SK-N-SH treated with all-trans-retinoic acid at 6 μM for 48 hours (cell line): ENCODE data around the gene SAPCD2.

Source experiments
- ATAC-seq: fragments of 200-7000 bp; cut with Tn5 transposase; 3 replicates; pipeline ENCODE4 v1.9.1; 2020; ENCODE audit warnings: mild to moderate bottlenecking, moderate library complexity
- BACH2 ChIP-seq: fragments of 250-450 bp; sonication (Bioruptor Pico); IDR thresholded peaks from 2 replicates; pipeline ENCODE4 v1.9.0; 2021; ENCODE audit warnings: mild to moderate bottlenecking, borderline replicate concordance
- CSDC2 ChIP-seq: fragments of 250-450 bp; sonication (Bioruptor Pico); IDR thresholded peaks from 2 replicates; pipeline ENCODE4 v1.5.0; 2020; ENCODE audit warnings: mild to moderate bottlenecking, moderate library complexity
- ESRRG ChIP-seq: fragments of 250-450 bp; sonication (Bioruptor Pico); IDR thresholded peaks from 2 replicates; pipeline ENCODE4 v1.6.1; 2021; ENCODE audit warnings: mild to moderate bottlenecking
- ISL1 ChIP-seq: fragments of 250-450 bp; sonication (Bioruptor Pico); IDR thresholded peaks from 2 replicates; pipeline ENCODE4 v2.1.2; 2022; ENCODE audit warnings: mild to moderate bottlenecking, moderate library complexity
- OSR1 ChIP-seq: fragments of 250-450 bp; sonication (Bioruptor Pico); IDR thresholded peaks from 2 replicates; pipeline ENCODE4 v1.8.0; 2022; ENCODE audit warnings: moderate library complexity, mild to moderate bottlenecking, inconsistent platforms
- PPARA ChIP-seq: fragments of 250-450 bp; sonication (Bioruptor Pico); IDR thresholded peaks from 2 replicates; pipeline ENCODE4 v1.5.0; 2020; ENCODE audit warnings: mild to moderate bottlenecking, borderline replicate concordance
- RARB ChIP-seq: fragments of 250-450 bp; sonication (Bioruptor Pico); IDR thresholded peaks from 2 replicates; pipeline ENCODE4 v1.8.0; 2021; ENCODE audit warnings: mild to moderate bottlenecking, moderate library complexity
- SNAI2 ChIP-seq: fragments of 250-450 bp; sonication (Bioruptor Pico); IDR thresholded peaks from 2 replicates; pipeline ENCODE4 v1.5.0; 2020; ENCODE audit warnings: mild to moderate bottlenecking, moderate library complexity
- TCF4 ChIP-seq: fragments of 250-450 bp; sonication (Bioruptor Pico); IDR thresholded peaks from 2 replicates; pipeline ENCODE4 v1.8.0; 2021; ENCODE audit warnings: mild to moderate bottlenecking, moderate library complexity, borderline replicate concordance
- TOX ChIP-seq: fragments of 250-450 bp; sonication (Bioruptor Pico); IDR thresholded peaks from 2 replicates; pipeline ENCODE4 v1.8.0; 2021; ENCODE audit warnings: mild to moderate bottlenecking, moderate library complexity, borderline replicate concordance
- ZC3H10 ChIP-seq: fragments of 250-450 bp; sonication (Bioruptor Pico); IDR thresholded peaks from 2 replicates; pipeline ENCODE4 v1.5.1; 2021; ENCODE audit warnings: mild to moderate bottlenecking, moderate library complexity
- ZFP3 ChIP-seq: fragments of 250-450 bp; sonication (Bioruptor Pico); IDR thresholded peaks from 2 replicates; pipeline ENCODE4 v1.5.0; 2020; ENCODE audit warnings: mild to moderate bottlenecking, moderate library complexity
- ZFP30 ChIP-seq: fragments of 450-650 bp; formaldehyde crosslinking; IDR thresholded peaks from 2 replicates; pipeline ENCODE4 v1.5.0; 2022; ENCODE audit warnings: mild to moderate bottlenecking, moderate library complexity
- ZNF565 ChIP-seq: fragments of 450-650 bp; formaldehyde crosslinking; conservative IDR thresholded peaks from 2 replicates; pipeline ENCODE4 v1.5.0; 2020; ENCODE audit warnings: low read depth, mild to moderate bottlenecking, moderate library complexity
- ZNF70 ChIP-seq: fragments of 450-650 bp; formaldehyde crosslinking; IDR thresholded peaks from 2 replicates; pipeline ENCODE4 v1.5.0; 2020; ENCODE audit warnings: mild to moderate bottlenecking, moderate library complexity
- ZNF8 ChIP-seq: fragments of 450-650 bp; formaldehyde crosslinking; IDR thresholded peaks from 2 replicates; pipeline ENCODE4 v1.5.0; 2020; ENCODE audit warnings: mild to moderate bottlenecking, moderate library complexity
- TF ChIP-seq, protein P1 (sequence below): fragments of 250-450 bp; sonication (Bioruptor Pico); IDR thresholded peaks from 2 replicates; pipeline ENCODE4 v1.8.0; 2020; ENCODE audit warnings: mild to moderate bottlenecking, moderate library complexity, borderline replicate concordance
- TF ChIP-seq, protein P2 (sequence below): fragments of 250-450 bp; sonication (Bioruptor Pico); IDR thresholded peaks from 2 replicates; pipeline ENCODE4 v1.8.0; 2021; ENCODE audit warnings: low read depth, mild to moderate bottlenecking, moderate library complexity, borderline replicate concordance
- TF ChIP-seq, protein P3 (sequence below): fragments of 250-450 bp; sonication (Bioruptor Pico); IDR thresholded peaks from 2 replicates; pipeline ENCODE4 v1.5.0; 2020; ENCODE audit warnings: mild to moderate bottlenecking, moderate library complexity
- TF ChIP-seq, protein P4 (sequence below): fragments of 250-450 bp; sonication (Bioruptor Pico); IDR thresholded peaks from 2 replicates; pipeline ENCODE4 v1.5.1; 2020; ENCODE audit warnings: low read depth, mild to moderate bottlenecking, moderate library complexity

Gene SAPCD2

DNA sequence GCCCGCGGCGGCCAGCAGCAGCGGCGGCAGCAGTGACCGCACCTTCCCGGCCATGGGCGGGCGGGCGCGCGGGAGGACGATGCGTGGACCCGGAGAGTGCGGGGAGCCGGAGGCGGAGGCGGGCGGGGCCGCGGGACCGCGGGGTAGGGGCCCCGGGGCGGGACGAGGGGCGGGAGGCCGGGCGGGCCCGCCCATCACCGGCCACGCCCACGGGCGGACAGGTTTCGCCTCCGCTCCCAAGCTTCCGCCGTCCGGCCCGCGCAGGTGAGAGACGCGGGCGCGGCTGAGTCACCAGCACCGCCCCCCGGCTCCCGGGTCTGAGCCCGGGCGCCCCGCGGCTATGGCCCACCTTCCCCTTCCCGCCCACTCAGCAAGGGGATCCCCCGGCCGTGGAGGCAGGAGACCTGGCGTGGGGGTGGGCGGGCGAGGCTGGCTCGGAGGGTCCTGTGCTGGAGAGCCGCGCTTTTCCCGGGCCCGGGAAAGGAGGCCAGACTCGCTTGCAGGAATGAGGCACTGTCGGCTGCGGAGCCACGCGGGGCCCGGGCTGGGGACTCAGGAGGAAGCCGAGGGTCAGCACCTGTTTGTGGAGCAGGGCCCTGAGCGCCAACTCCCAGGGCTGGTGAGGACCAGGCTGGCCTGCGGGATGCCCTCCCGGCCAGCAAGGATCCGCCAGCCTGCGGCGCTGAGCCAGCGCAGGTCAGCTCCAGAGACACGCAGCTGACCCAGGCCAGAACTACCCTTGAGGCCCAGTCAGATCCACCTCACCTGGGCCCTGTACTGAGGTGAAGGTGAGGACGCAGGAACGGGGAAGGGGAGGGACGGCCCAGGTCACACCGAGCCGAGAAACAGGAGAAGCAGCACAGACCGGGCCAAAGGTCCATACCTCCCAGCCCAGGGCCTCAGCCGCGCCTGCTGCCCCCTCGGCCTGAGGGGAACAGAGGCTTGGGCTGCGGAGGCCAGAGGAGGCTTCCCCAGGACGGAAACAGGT, 16.1 kb downstream of the SAPCD2 start, which contains the start of gene ENTPD2 (continued):
- no peak for TF ChIP-seq ZNF565 (CRISPR knock-in tag)
- no peak for TF ChIP-seq RARB (CRISPR knock-in tag)
- no peak for TF ChIP-seq ISL1 (CRISPR knock-in tag)
- TF ChIP-seq ZNF70 (CRISPR knock-in tag): no peak
- no peak for TF ChIP-seq ZC3H10 (CRISPR knock-in tag)
- no peak for TF ChIP-seq ZFP30 (CRISPR knock-in tag)
- TF ChIP-seq SNAI2 (CRISPR knock-in tag): no peak
- no peak for TF ChIP-seq ZNF8 (CRISPR knock-in tag)
- TF ChIP-seq ZFP3 (CRISPR knock-in tag): no peak
- TF ChIP-seq, protein P1, sequence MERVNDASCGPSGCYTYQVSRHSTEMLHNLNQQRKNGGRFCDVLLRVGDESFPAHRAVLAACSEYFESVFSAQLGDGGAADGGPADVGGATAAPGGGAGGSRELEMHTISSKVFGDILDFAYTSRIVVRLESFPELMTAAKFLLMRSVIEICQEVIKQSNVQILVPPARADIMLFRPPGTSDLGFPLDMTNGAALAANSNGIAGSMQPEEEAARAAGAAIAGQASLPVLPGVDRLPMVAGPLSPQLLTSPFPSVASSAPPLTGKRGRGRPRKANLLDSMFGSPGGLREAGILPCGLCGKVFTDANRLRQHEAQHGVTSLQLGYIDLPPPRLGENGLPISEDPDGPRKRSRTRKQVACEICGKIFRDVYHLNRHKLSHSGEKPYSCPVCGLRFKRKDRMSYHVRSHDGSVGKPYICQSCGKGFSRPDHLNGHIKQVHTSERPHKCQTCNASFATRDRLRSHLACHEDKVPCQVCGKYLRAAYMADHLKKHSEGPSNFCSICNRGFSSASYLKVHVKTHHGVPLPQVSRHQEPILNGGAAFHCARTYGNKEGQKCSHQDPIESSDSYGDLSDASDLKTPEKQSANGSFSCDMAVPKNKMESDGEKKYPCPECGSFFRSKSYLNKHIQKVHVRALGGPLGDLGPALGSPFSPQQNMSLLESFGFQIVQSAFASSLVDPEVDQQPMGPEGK: no peak

DNA sequence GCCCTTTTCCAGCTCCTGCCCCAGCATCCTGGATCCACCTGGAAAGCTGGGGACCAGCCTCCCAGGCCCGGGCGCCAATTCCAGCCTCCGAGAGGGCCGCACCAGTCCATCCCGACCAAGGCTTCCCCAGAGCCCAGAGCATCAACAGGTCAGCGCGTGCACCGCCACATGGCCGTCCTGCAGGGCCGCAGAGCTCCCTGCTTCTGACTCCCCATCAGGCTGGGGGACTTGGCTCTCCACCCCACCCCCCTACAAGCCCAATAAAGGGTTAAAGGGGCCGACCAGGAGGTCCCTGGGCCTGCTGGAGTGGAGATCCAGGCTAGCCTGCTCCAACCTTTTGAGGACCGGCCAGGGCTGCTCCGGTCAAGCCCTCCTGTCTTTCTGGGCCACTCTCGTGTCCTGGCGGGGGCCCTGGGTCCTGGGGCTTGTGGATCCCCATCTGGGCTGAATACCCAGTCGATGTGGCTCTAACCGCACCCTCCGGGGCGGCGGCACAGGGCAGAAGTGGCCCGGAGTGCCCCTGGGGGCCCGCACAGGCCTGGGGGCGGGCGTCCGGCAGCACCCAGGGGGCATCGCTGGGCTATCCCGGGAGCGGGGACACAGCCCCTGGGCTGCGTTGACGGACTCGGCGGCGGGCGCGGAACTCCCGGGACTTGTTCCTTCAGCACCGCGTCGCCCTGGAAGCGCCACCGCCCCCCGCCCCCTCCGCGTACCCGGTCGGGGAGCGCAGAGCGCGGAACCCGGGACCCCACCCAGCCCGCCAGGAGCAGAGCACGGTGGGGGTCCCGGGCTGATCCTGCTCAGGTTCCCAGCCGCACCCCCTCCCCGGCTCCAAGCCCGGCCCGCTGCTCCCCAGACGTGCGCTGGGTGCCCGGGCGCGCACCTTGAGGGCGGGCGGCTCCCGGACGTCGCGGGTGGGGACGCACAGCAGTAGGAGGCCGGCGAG, 17.1 kb downstream of the SAPCD2 start:
- TF ChIP-seq ISL1 (CRISPR knock-in tag) (no peak), TOX (CRISPR knock-in tag) (no peak), RARB (CRISPR knock-in tag) (no peak), CSDC2 (no peak), BACH2 (CRISPR knock-in tag) (no peak), ZNF8 (CRISPR knock-in tag) (no peak), ESRRG (CRISPR knock-in tag) (no peak), ZC3H10 (CRISPR knock-in tag) (no peak), OSR1 (CRISPR knock-in tag) (no peak), TCF4 (CRISPR knock-in tag) (no peak), ZNF70 (CRISPR knock-in tag) (no peak), SNAI2 (CRISPR knock-in tag) (no peak), PPARA (CRISPR knock-in tag) (no peak)
- TF ChIP-seq, protein P2, sequence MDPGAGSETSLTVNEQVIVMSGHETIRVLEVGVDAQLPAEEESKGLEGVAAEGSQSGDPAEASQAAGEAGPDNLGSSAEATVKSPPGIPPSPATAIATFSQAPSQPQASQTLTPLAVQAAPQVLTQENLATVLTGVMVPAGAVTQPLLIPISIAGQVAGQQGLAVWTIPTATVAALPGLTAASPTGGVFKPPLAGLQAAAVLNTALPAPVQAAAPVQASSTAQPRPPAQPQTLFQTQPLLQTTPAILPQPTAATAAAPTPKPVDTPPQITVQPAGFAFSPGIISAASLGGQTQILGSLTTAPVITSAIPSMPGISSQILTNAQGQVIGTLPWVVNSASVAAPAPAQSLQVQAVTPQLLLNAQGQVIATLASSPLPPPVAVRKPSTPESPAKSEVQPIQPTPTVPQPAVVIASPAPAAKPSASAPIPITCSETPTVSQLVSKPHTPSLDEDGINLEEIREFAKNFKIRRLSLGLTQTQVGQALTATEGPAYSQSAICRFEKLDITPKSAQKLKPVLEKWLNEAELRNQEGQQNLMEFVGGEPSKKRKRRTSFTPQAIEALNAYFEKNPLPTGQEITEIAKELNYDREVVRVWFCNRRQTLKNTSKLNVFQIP (CRISPR knock-in tag): no peak
- TF ChIP-seq, protein P3, sequence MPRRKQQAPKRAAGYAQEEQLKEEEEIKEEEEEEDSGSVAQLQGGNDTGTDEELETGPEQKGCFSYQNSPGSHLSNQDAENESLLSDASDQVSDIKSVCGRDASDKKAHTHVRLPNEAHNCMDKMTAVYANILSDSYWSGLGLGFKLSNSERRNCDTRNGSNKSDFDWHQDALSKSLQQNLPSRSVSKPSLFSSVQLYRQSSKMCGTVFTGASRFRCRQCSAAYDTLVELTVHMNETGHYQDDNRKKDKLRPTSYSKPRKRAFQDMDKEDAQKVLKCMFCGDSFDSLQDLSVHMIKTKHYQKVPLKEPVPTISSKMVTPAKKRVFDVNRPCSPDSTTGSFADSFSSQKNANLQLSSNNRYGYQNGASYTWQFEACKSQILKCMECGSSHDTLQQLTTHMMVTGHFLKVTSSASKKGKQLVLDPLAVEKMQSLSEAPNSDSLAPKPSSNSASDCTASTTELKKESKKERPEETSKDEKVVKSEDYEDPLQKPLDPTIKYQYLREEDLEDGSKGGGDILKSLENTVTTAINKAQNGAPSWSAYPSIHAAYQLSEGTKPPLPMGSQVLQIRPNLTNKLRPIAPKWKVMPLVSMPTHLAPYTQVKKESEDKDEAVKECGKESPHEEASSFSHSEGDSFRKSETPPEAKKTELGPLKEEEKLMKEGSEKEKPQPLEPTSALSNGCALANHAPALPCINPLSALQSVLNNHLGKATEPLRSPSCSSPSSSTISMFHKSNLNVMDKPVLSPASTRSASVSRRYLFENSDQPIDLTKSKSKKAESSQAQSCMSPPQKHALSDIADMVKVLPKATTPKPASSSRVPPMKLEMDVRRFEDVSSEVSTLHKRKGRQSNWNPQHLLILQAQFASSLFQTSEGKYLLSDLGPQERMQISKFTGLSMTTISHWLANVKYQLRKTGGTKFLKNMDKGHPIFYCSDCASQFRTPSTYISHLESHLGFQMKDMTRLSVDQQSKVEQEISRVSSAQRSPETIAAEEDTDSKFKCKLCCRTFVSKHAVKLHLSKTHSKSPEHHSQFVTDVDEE (CRISPR knock-in tag): no peak
- TF ChIP-seq, protein P4, sequence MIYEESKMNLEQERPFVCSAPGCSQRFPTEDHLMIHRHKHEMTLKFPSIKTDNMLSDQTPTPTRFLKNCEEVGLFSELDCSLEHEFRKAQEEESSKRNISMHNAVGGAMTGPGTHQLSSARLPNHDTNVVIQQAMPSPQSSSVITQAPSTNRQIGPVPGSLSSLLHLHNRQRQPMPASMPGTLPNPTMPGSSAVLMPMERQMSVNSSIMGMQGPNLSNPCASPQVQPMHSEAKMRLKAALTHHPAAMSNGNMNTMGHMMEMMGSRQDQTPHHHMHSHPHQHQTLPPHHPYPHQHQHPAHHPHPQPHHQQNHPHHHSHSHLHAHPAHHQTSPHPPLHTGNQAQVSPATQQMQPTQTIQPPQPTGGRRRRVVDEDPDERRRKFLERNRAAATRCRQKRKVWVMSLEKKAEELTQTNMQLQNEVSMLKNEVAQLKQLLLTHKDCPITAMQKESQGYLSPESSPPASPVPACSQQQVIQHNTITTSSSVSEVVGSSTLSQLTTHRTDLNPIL (CRISPR knock-in tag): no peak
- TF ChIP-seq, protein P1: no peak

More for the DNA sequence above, 17.1 kb downstream of the SAPCD2 start:
- ATAC-seq: no peak
